NCI-H1436 (cell line): ENCODE data around the gene TMEM190.
A peak's percentile ranks its signal among the peaks of the same experiment; 100 is the strongest.

ENCODE experiments used
- DNase-seq: peaks from one replicate; lab custom pipeline; 2025; lab: John Stamatoyannopoulos, UW

TMEM190 gene

GRCh38 chr19:55352040-55352439 lies 24.6 kb upstream of the TMEM190 start:
- no peak for DNase-seq

- DNase-seq = no peak
Measured at GRCh38 chr19:55352549-55353145, 24.0 kb upstream of the TMEM190 start.

- DNase-seq = no peak
Measured at GRCh38 chr19:55353356-55353802, 23.2 kb upstream of the TMEM190 start.

- DNase-seq = peak; percentile 72
Measured at GRCh38 chr19:55353803-55354697, 22.6 kb upstream of the TMEM190 start.

- no peak for DNase-seq
Measured at GRCh38 chr19:55354698-55355212, 21.9 kb upstream of the TMEM190 start, which contains the start of gene COX6B2. Gene COX6B2 (minus strand): TSS chr19:55354719. CDS start chr19:55354521, 198 bp downstream.

GRCh38 chr19:55355213-55355821 lies 21.3 kb upstream of the TMEM190 start:
- DNase-seq = no peak

GRCh38 chr19:55358493-55358892 lies 18.1 kb upstream of the TMEM190 start:
- DNase-seq = no peak

GRCh38 chr19:55358943-55359908 lies 17.4 kb upstream of the TMEM190 start:
- DNase-seq = no peak

- no peak for DNase-seq
Measured at GRCh38 chr19:55360902-55361301, 15.7 kb upstream of the TMEM190 start.

- no peak for DNase-seq
Measured at GRCh38 chr19:55362174-55362989, 14.2 kb upstream of the TMEM190 start.

- DNase-seq = no peak
Measured at GRCh38 chr19:55362990-55363716, 13.5 kb upstream of the TMEM190 start, which contains the start of gene GARIN5B. Gene GARIN5B (minus strand): TSS chr19:55363260. CDS start chr19:55363066, 194 bp downstream.

GRCh38 chr19:55365245-55365644 lies 11.4 kb upstream of the TMEM190 start:
- DNase-seq = no peak

- DNase-seq = no peak
Measured at GRCh38 chr19:55365964-55366363, 10.7 kb upstream of the TMEM190 start.

GRCh38 chr19:55366790-55367189 lies 9.8 kb upstream of the TMEM190 start:
- no peak for DNase-seq

- no peak for DNase-seq
Measured at GRCh38 chr19:55368106-55368505, 8.5 kb upstream of the TMEM190 start.

- DNase-seq = no peak
Measured at GRCh38 chr19:55368701-55369563, 7.7 kb upstream of the TMEM190 start.

- peak; percentile 30 for DNase-seq
Measured at GRCh38 chr19:55369653-55370304, 6.8 kb upstream of the TMEM190 start.

GRCh38 chr19:55370305-55370988 lies 6.2 kb upstream of the TMEM190 start, which contains the start of gene IL11:
Gene IL11 (minus strand): TSS chr19:55370463. CDS start chr19:55370310, 153 bp downstream.
- no peak for DNase-seq
